HG03108 (cell line): ENCODE results near the gene UBAP2L.
"Not testable (repeated sequence)": the region's sequence is repeated elsewhere in the genome, so short reads cannot be mapped to it uniquely, and the experiment has no call there.

Experiments used
- ATAC-seq: cut with Tn5 transposase; IDR thresholded peaks from one replicate; pipeline ENCODE4 v1.9.1; 2021; ENCODE audit warnings: moderate library complexity; ENCODE audit not compliant: unreplicated experiment

The UBAP2L gene

GRCh38 chr1:154307670-154308270, 87.0 kb downstream of the UBAP2L start:
- not testable (repeated sequence) for ATAC-seq

GRCh38 chr1:154309136-154309535, 88.4 kb downstream of the UBAP2L start:
- not testable (repeated sequence) for ATAC-seq

GRCh38 chr1:154312229-154313065, 91.7 kb downstream of the UBAP2L start:
- ATAC-seq, result not testable (repeated sequence)

GRCh38 chr1:154313066-154313356, 92.3 kb downstream of the UBAP2L start:
- ATAC-seq, result no peak

GRCh38 chr1:154314226-154314625, 93.5 kb downstream of the UBAP2L start:
- ATAC-seq, result not testable (repeated sequence)

- ATAC-seq, result no peak
These were observed 95.9 kb downstream of the UBAP2L start for GRCh38 chr1:154316704-154317103.

- ATAC-seq, result no peak
These were observed 97.6 kb downstream of the UBAP2L start for GRCh38 chr1:154318386-154318785.
